Heart right ventricle (tissue), 16 donors: ENCODE data around the gene TRABD2A. TPM values are rescaled to one million over a fixed set of nuclear protein-coding genes. Genes with fewer than 3 reads are reported as not detected.
"Not testable (repeated sequence)": the region's sequence is repeated elsewhere in the genome, so short reads cannot be mapped to it uniquely, and the experiment has no call there.

Experiments used
- ATAC-seq, 8 donors: fragments of 200-7000 bp; cut with Tn5 transposase; one replicate each; pipeline ENCODE4 v1.9.1; 2020; ENCODE audit warnings: mild to moderate bottlenecking in 8 of 8, moderate library complexity in 8 of 8, moderate number of reproducible peaks in 1 of 8
- DNase-seq, 2 donors: peaks; one replicate each; pipeline ENCODE4 v3.0.0-alpha.2; 2020
- H3K27ac ChIP-seq, 10 donors: fragments of 200-600 bp; sonication (generic) in 2 of 10; one replicate each; pipeline versions ENCODE4 v1.5.0 to v1.8.0; 2020 to 2022; ENCODE audit warnings: mild to moderate bottlenecking in 3 of 10
- H3K27me3 ChIP-seq, 7 donors: fragments of 200-600 bp; one replicate each; pipeline ENCODE4 v1.8.0; 2021 to 2022; ENCODE audit warnings: mild to moderate bottlenecking in 2 of 7
- H3K36me3 ChIP-seq, 9 donors: fragments of 200-600 bp; sonication (generic) in 1 of 9; one replicate each; pipeline versions ENCODE4 v1.5.0 to v1.8.0; 2020 to 2022; ENCODE audit warnings: mild to moderate bottlenecking in 2 of 9
- H3K4me1 ChIP-seq, 9 donors: fragments of 200-600 bp; sonication (generic) in 1 of 9; one replicate each; pipeline versions ENCODE4 v1.5.0 to v1.8.0; 2020 to 2022; ENCODE audit warnings: mild to moderate bottlenecking in 4 of 9
- H3K4me3 ChIP-seq, 10 donors: fragments of 200-600 bp; sonication (generic) in 2 of 10; one replicate each; pipeline versions ENCODE4 v1.5.0 to v1.8.0; 2020 to 2022; ENCODE audit warnings: mild to moderate bottlenecking in 7 of 10, moderate library complexity in 2 of 10
- H3K9me3 ChIP-seq, 11 donors: fragments of 200-600 bp in 10 of 11; sonication (generic) in 2 of 11; one replicate each; pipeline versions ENCODE4 v1.5.0 to v1.8.0; 2013 to 2022; ENCODE audit warnings: mild to moderate bottlenecking in 2 of 11, control low read depth in 1 of 11, moderate library complexity in 1 of 11
- WGBS, 2 donors: extraction: QIAGEN DNeasy Blood & Tissue Kit; methylation state at CpG; one replicate each; pipeline ENCODE4 v1.1.7; 2013; ENCODE audit warnings: inconsistent platforms in 1 of 2; 5-methylcytosine and 5-hydroxymethylcytosine counted together
- intact Hi-C, 10 donors: fragments of 100-400 bp; cut with DNase I; formaldehyde crosslinking; loops; one replicate each; pipeline versions ENCODE4 v1.11.1 to v1.14.2; 2022
- polyA plus RNA-seq, 2 donors: library from polyadenylated mRNA; stranded (reverse); fragments of 200-250 nt; gene quantifications; one replicate each; pipeline ENCODE4 v1.2.3, GENCODE V29; 2013
- total RNA-seq, 10 donors: library from RNA; stranded (reverse); fragmentation: NEBNext Ultra II Directional in 3 of 10; extraction: Animal tissue kit (Norgen Biotek cat#: 25700) in 3 of 10; gene quantifications; one replicate each; pipeline versions ENCODE4 v1.2.1 to v1.2.4, GENCODE V29; 2021 to 2023
- TF ChIP-seq, protein P1 (sequence below), 9 donors: fragments of 200-600 bp; sonication (generic) in 2 of 9; IDR thresholded peaks; one replicate each; pipeline versions ENCODE4 v1.5.0 to v1.8.0; 2021 to 2022; ENCODE audit warnings: antibody characterized with exemption in 9 of 9, mild to moderate bottlenecking in 5 of 9, moderate library complexity in 1 of 9
- donor health status: Arrhythmogenic right ventricular cardiomyopathy.
- donor health status: ischemic (EF 13 %, LVEDD 7.1; RV severe dilation, severe dysfunction).
- donor health status: healthy with polysubstance abuse.
- donor health status: DM: no; HTN: yes; CAD: no.
- donor health status: DM: no; HTN: no; CAD: no.
- donor health status: ischemic (EF 25% LVEDD 6.9; RV normal size, moderate dysfunction).
- donor health status: ischemic (EF 25% LVEDD 5.7; RV mildly dilated, moderate dysfunction).
- donor health status: healthy.
- donor health status: DM: yes; HTN: yes; CAD: no.
- donor health status: Ischemic cardiomyopathy.
- donor health status: ischemic (EF 35%, LVEDD 5.7; RV mildly dilated, moderate dysfunction).
- donor health status: nonischemic (EF 11% LVEDD 7.7; RV severe dilation, severe dysfunction).
- donor health status: DM: yes; HTN: yes; CAD: no.
- donor health status: PGD.
- donor health status: ischemic (EF 29% LVEDD 5.4; RV normal size, mild dysfunction).
- donor health status: nonischemic (EF 23%, LVEDD 6.1; RV moderate dilation, normal function).

The TRABD2A gene
- total and polyA plus RNA-seq, 12 donors: 0.34 to 2.0 (median 0.68) TPM

DNA sequence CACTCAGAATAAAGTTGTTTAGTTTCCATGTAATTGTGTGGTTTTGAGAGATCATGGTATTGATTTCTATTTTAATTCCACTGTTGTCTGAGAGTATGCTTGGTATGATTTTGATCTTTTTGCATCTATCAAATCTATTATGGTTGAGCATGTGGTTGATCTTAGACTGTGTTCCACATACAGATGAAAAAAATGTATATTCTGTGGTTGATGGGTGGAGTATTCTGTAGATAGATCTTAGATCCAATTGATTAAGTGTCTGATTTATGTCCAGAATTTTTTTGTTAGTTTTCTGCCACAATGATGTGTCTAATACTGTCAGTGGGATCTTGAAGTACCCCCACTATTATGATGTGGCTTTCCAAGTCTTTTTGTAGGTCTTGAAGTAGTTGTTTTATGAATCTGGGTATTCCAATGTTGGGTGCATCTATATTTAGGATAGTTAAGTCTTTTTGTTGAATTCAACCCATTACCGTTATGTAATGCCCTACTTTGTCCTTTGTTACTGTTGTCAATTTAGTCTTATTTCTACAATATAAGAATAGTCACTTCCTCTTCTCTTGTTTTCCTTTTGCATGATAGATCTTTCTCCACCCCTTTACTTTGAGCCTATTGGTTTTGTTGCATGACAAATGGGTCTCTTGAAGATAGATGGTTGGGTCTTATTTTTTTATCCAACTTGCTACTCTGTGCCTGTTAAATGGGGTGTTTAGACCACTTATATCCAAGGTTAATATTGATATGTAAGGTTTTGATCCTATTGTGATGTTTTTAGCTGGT lies 101.8 kb downstream of the TRABD2A start:
- 89 to 91% methylated on average over 1 of the region's 1 CpG for WGBS, 2 donors
- Histone ChIP-seq H3K27me3 (no peaks in the 10 kb centered on the region), H3K4me3 (no peak overlapping the region), H3K9me3 (peaks cover 0 to 27% (median 14%) of the 10 kb centered on the region in 11 donors), H3K4me1 (peaks cover 0 to 13% (median 0%) of the 10 kb centered on the region in 9 donors), H3K36me3 (no peaks in the 10 kb centered on the region), H3K27ac (no peak overlapping the region)
- DNase-seq: no peak
- no peak for ATAC-seq
- TF ChIP-seq, protein P1, sequence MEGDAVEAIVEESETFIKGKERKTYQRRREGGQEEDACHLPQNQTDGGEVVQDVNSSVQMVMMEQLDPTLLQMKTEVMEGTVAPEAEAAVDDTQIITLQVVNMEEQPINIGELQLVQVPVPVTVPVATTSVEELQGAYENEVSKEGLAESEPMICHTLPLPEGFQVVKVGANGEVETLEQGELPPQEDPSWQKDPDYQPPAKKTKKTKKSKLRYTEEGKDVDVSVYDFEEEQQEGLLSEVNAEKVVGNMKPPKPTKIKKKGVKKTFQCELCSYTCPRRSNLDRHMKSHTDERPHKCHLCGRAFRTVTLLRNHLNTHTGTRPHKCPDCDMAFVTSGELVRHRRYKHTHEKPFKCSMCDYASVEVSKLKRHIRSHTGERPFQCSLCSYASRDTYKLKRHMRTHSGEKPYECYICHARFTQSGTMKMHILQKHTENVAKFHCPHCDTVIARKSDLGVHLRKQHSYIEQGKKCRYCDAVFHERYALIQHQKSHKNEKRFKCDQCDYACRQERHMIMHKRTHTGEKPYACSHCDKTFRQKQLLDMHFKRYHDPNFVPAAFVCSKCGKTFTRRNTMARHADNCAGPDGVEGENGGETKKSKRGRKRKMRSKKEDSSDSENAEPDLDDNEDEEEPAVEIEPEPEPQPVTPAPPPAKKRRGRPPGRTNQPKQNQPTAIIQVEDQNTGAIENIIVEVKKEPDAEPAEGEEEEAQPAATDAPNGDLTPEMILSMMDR (IDR thresholded peaks at IDR 0.05): no peak
- intact Hi-C loops: no loop called here

DNA sequence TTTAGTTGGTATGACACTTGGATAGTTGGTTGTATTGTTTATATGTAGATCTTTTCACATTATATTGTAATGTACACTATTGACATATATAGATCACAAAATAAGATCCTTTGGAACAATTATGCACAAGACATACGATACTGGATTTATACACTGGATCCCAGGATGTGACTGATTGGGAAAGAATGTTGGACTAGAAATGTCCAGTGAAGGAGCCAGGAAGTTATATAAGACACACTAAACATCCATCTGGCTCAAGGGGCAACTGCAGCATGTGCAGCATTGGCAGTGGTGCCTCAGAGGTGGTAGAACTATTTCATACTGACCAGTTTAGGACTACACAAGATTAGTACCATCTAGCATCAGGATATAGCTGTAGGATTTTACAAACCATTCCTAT lies 104.9 kb downstream of the TRABD2A start:
- TF ChIP-seq, protein P1 (IDR thresholded peaks at IDR 0.05): no peak
- no peaks in the 10 kb centered on the region for H3K27me3 ChIP-seq
- H3K9me3 ChIP-seq: peaks cover 0 to 58% (median 27%) of the 10 kb centered on the region in 11 donors
- DNase-seq (no peak), ATAC-seq (no peak)
- H3K4me3 ChIP-seq: no peak overlapping the region
- intact Hi-C loops: no loop called here
- H3K4me1 ChIP-seq: no peaks in the 10 kb centered on the region
- 78 to 83% methylated on average over 1 of the region's 1 CpG for WGBS, 2 donors
- no peak overlapping the region for H3K27ac ChIP-seq
- H3K36me3 ChIP-seq: no peaks in the 10 kb centered on the region

DNA sequence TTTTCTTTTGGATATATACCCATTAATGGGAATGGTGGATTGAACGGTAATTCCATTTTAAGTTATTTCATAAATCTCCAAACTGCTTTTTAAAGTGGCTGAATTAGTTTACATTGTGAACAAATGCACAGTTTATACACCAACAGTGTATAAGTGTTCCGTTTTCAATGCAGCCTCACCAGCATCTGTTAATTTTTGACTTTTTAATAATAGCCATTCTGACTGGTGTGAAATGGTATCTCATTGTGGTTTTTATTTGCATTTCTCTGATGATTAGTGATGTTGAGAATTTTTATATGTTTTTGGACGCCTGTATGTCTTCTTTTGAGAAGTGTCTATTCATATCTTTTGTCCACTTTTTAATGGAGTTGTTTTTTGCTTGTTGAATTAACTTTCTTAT lies 107.3 kb downstream of the TRABD2A start:
- H3K27me3 ChIP-seq, DNase-seq, H3K27ac ChIP-seq, H3K4me1 ChIP-seq, intact Hi-C loops, H3K4me3 ChIP-seq, H3K36me3 ChIP-seq, ATAC-seq: not testable (repeated sequence)
- WGBS, 2 donors: 62 to 64% methylated on average over 3 of the region's 3 CpGs
- H3K9me3 ChIP-seq: peaks cover 0 to 71% (median 33%) of the 10 kb centered on the region in 11 donors

Other genes starting within 250 kb of the TRABD2A start
- 1,000 to 10,000 TPM in 2 of 10 donors, 100 to 1,000 TPM in 8; 217 to 1,060 (median 297) TPM for gene TMSB10, start 24.6 kb upstream of the TRABD2A start, total RNA-seq
- 1,000 to 10,000 TPM; 1,049 to 2,308 TPM for gene TMSB10, start 24.6 kb upstream of the TRABD2A start, polyA plus RNA-seq
- gene KCMF1, start 90.1 kb upstream of the TRABD2A start, total RNA-seq: 10 to 100 TPM; 69.0 to 89.5 (median 81.0) TPM
- 10 to 100 TPM in 1 of 2 donors, 1 to 10 TPM in 1; 6.9 to 39.4 TPM for gene KCMF1, start 90.1 kb upstream of the TRABD2A start, polyA plus RNA-seq